ENCODE data around the gene LRRC51.

DNA sequence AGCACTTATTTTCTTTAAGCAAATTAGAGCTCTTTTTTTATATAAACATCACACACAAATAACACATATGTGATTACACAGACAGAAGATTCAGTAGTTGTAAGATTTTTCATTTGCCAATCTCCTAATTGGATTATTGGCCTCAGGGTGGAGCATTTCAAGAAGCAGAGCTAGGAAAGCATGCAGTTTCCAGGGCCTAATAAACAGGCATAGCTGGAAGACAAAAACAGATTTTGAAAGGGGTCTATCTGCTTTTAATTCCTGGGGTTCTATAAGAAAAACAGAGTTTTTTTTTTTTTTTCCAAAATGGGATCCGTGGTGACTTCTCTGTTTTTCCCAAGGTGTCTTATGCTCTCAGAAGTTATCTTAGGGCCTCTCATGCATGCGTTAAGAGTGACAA, 47.3 kb downstream of the LRRC51 start:
- TF ChIP-seq, protein P1, sequence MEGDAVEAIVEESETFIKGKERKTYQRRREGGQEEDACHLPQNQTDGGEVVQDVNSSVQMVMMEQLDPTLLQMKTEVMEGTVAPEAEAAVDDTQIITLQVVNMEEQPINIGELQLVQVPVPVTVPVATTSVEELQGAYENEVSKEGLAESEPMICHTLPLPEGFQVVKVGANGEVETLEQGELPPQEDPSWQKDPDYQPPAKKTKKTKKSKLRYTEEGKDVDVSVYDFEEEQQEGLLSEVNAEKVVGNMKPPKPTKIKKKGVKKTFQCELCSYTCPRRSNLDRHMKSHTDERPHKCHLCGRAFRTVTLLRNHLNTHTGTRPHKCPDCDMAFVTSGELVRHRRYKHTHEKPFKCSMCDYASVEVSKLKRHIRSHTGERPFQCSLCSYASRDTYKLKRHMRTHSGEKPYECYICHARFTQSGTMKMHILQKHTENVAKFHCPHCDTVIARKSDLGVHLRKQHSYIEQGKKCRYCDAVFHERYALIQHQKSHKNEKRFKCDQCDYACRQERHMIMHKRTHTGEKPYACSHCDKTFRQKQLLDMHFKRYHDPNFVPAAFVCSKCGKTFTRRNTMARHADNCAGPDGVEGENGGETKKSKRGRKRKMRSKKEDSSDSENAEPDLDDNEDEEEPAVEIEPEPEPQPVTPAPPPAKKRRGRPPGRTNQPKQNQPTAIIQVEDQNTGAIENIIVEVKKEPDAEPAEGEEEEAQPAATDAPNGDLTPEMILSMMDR (conservative IDR thresholded peaks at IDR 0.05) = no peak
- TF ChIP-seq ZFX (IDR thresholded peaks at IDR 0.05) = no peak

Data from C4-2B (cell line).